ENCODE measurements around the gene TCTN1. TPM values are rescaled to one million over a fixed set of nuclear protein-coding genes. Genes with fewer than 3 reads are reported as not detected.
A peak's percentile ranks its signal among the peaks of the same experiment; 100 is the strongest.

Gene TCTN1
- total RNA-seq, 1 donor from 2014 or later: 15.3 TPM

- no peak overlapping the region for H3K4me3 ChIP-seq (ENCODE audit: low read depth, low read length)
- no peak for TF ChIP-seq CTCF (conservative IDR thresholded peaks at IDR 0.05; ENCODE audit: low read depth, low read length)
- no peak for DNase-seq (ENCODE audit: low read depth)
These were observed 79.8 kb downstream of the TCTN1 start for GRCh38 chr12:110693731-110694130.

- DNase-seq (ENCODE audit: low read depth): no peak
- TF ChIP-seq CTCF (conservative IDR thresholded peaks at IDR 0.05; ENCODE audit: low read depth, low read length): no peak
- no peak overlapping the region for H3K4me3 ChIP-seq (ENCODE audit: low read depth, low read length)
These were observed 80.5 kb downstream of the TCTN1 start for GRCh38 chr12:110694330-110694901.

- TF ChIP-seq CTCF (conservative IDR thresholded peaks at IDR 0.05; ENCODE audit: low read depth, low read length): no peak
- DNase-seq (ENCODE audit: low read depth): no peak
These were observed 82.4 kb downstream of the TCTN1 start for GRCh38 chr12:110696283-110696682.

GRCh38 chr12:110697236-110697635 is 83.3 kb downstream of the TCTN1 start:
- TF ChIP-seq CTCF (conservative IDR thresholded peaks at IDR 0.05; ENCODE audit: low read depth, low read length): no peak
- no peak overlapping the region for H3K4me3 ChIP-seq (ENCODE audit: low read depth, low read length)
- no peak for DNase-seq (ENCODE audit: low read depth)

More at GRCh38 chr12:110696283-110696682, 82.4 kb downstream of the TCTN1 start:
- no peak overlapping the region for H3K4me3 ChIP-seq (ENCODE audit: low read depth, low read length)

- peak; percentile 68 for TF ChIP-seq CTCF (conservative IDR thresholded peaks at IDR 0.05; ENCODE audit: low read depth, low read length)
- H3K4me3 ChIP-seq (ENCODE audit: low read depth, low read length): peak overlapping the region; percentile 30
- DNase-seq (ENCODE audit: low read depth): peak; percentile 44
These were observed 84.4 kb downstream of the TCTN1 start for GRCh38 chr12:110698171-110698902.

Other genes starting within 250 kb of the TCTN1 start
- 46.0 and 61.7 TPM in 2 replicates for gene ANAPC7, start 210.4 kb upstream of the TCTN1 start, total RNA-seq
- gene ARPC3, start 163.8 kb upstream of the TCTN1 start, total RNA-seq: 972 and 1,336 TPM in 2 replicates
- gene GPN3, start 145.9 kb upstream of the TCTN1 start, total RNA-seq: 27.7 and 36.0 TPM in 2 replicates
- gene FAM216A, start 145.3 kb upstream of the TCTN1 start, total RNA-seq: 20.4 and 27.7 TPM in 2 replicates
- 90.1 and 158 TPM in 2 replicates for gene VPS29, start 112.0 kb upstream of the TCTN1 start, total RNA-seq
- gene RAD9B, start 111.8 kb upstream of the TCTN1 start, total RNA-seq: 0.22 TPM in 1 of 2 replicates, not detected in the other
- gene PPTC7, start 30.8 kb upstream of the TCTN1 start, total RNA-seq: 6.2 and 6.9 TPM in 2 replicates
- 1.4 and 2.5 TPM in 2 replicates for gene HVCN1, start 75.0 kb downstream of the TCTN1 start, total RNA-seq
- 86.3 and 159 TPM in 2 replicates for gene PPP1CC, start 128.8 kb downstream of the TCTN1 start, total RNA-seq
- gene CCDC63, start 232.9 kb downstream of the TCTN1 start, total RNA-seq: not detected in 2 replicates